GM23248 (cell line): ENCODE data around the gene PRKRIP1. TPM values are rescaled to one million over a fixed set of nuclear protein-coding genes. Genes with fewer than 3 reads are reported as not detected.

Experiments
- DNase-seq: peaks from one replicate; pipeline ENCODE4 v3.0.0-alpha.2; 2015
- H2AFZ ChIP-seq: fragments of 200-600 bp; sonication (generic); 2 replicates; pipeline ENCODE4 v1.6.1; 2016; ENCODE audit warnings: antibody characterized with exemption
- H3F3A ChIP-seq: fragments of 200-600 bp; sonication (generic); 2 replicates; pipeline ENCODE4 v1.6.1; 2016; ENCODE audit warnings: mild to moderate bottlenecking, antibody characterized with exemption, mixed run types; ENCODE audit not compliant: insufficient read depth
- H3K27ac ChIP-seq: fragments of 200-600 bp; sonication (generic); 2 replicates; pipeline ENCODE4 v1.5.1; 2016; ENCODE audit warnings: mild to moderate bottlenecking
- H3K27me3 ChIP-seq: fragments of 200-600 bp; sonication (generic); replicated peaks from 2 replicates; pipeline ENCODE4 v1.6.1; 2016; ENCODE audit warnings: mild to moderate bottlenecking; ENCODE audit not compliant: insufficient read depth
- H3K36me3 ChIP-seq: fragments of 200-600 bp; sonication (generic); 2 replicates; pipeline ENCODE4 v1.6.1; 2016; ENCODE audit warnings: low read depth, mild to moderate bottlenecking
- H3K4me1 ChIP-seq: fragments of 200-600 bp; sonication (generic); 2 replicates; pipeline ENCODE4 v1.6.1; 2016; ENCODE audit warnings: mild to moderate bottlenecking; ENCODE audit not compliant: insufficient read depth
- H3K4me2 ChIP-seq: fragments of 200-600 bp; sonication (generic); one replicate; pipeline ENCODE4 v1.6.1; 2016; ENCODE audit warnings: mild to moderate bottlenecking; ENCODE audit not compliant: unreplicated experiment
- H3K4me3 ChIP-seq: fragments of 200-600 bp; sonication (generic); 2 replicates; pipeline ENCODE4 v1.5.1; 2016; ENCODE audit warnings: mild to moderate bottlenecking
- H3K79me2 ChIP-seq: fragments of 200-600 bp; sonication (generic); 2 replicates; pipeline ENCODE4 v1.6.1; 2016; ENCODE audit warnings: mild to moderate bottlenecking; ENCODE audit not compliant: insufficient read depth
- H3K9ac ChIP-seq: fragments of 200-600 bp; sonication (generic); 2 replicates; pipeline ENCODE4 v1.6.1; 2016; ENCODE audit warnings: mild to moderate bottlenecking
- H3K9me2 ChIP-seq: fragments of 200-600 bp; sonication (generic); 2 replicates; pipeline ENCODE4 v1.6.1; 2016; ENCODE audit warnings: mixed run types, mild to moderate bottlenecking, moderate library complexity; ENCODE audit not compliant: insufficient read depth
- H3K9me3 ChIP-seq: fragments of 200-600 bp; sonication (generic); one replicate; pipeline ENCODE4 v1.6.1; 2017; ENCODE audit warnings: low read depth
- H4K20me1 ChIP-seq: fragments of 200-600 bp; sonication (generic); 2 replicates; pipeline ENCODE4 v1.6.0; 2016; ENCODE audit not compliant: insufficient read depth
- EZH2 ChIP-seq: fragments of 200-600 bp; sonication (generic); IDR thresholded peaks from 2 replicates; pipeline ENCODE4 v1.6.1; 2018; ENCODE audit warnings: antibody characterized with exemption, mild to moderate bottlenecking; ENCODE audit not compliant: insufficient read depth, poor library complexity, severe bottlenecking
- EZH2phosphoT487 ChIP-seq: fragments of 200-600 bp; sonication (generic); IDR thresholded peaks from 2 replicates; pipeline ENCODE4 v1.6.1; 2018; ENCODE audit warnings: antibody characterized with exemption, moderate library complexity, mild to moderate bottlenecking, low read depth; ENCODE audit not compliant: insufficient read depth
- WGBS, 2 experiments: methylation state at CpG; one replicate each; pipeline ENCODE4 v1.1.6; 2015 to 2017; ENCODE audit warnings: low lambda C conversion rate in 2 of 2, low coverage in 1 of 2; ENCODE audit errors: missing lambda C conversion rate in 2 of 2; 5-methylcytosine and 5-hydroxymethylcytosine counted together
- in situ Hi-C: fragments of 300-500 bp; cut with MboI; formaldehyde crosslinking; loops from 2 replicates; pipeline ENCODE4 v1.15.0; 2020
- polyA plus RNA-seq: library from polyadenylated mRNA; unstranded; fragments of >200 nt; fragmentation: Nextera tagmentation; extraction: Ambion mirVana; gene quantifications from 2 replicates; pipeline ENCODE4 v1.2.1, GENCODE V29; 2016
- total RNA-seq: library from RNA; depleted of rRNA; stranded (reverse); fragments of >200 nt; shearing (Covaris generic); gene quantifications from 2 replicates; pipeline ENCODE4 v1.2.3, GENCODE V29; 2014

The PRKRIP1 gene
- total and polyA plus RNA-seq, 2 experiments from 2014 or later: 17.3 to 19.1 TPM

DNA sequence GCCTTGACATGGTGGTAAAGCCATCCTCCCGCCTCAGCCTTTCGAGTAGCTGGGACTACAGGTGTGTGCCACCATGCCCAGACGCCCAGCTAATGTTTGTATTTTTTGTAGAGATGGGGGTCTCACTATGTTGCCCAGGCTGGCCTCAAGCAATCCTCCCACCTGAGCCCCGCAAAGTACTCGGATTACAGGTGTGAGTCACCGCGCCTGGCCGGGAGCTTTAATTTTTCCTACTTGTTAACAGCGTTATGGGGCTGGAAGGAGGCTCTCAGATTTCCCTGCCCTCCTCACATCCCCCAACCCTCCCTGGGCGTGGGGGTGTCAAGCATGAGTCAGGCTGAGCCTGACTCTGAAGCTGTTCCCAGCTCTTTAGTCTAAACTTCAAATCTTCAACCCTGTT, 60.2 kb downstream of the PRKRIP1 start:
- Histone ChIP-seq H3F3A (no peaks in the 10 kb centered on the region), H3K79me2 (no peaks in the 10 kb centered on the region), H3K9me2 (no peaks in the 10 kb centered on the region), H3K27me3 (no peaks in the 10 kb centered on the region), H3K36me3 (no peaks in the 10 kb centered on the region), H4K20me1 (no peaks in the 10 kb centered on the region), H2AFZ (no peak overlapping the region), H3K4me2 (no peak overlapping the region), H3K4me1 (no peaks in the 10 kb centered on the region), H3K9ac (no peak overlapping the region), H3K27ac (no peak overlapping the region), H3K9me3 (no peaks in the 10 kb centered on the region), H3K4me3 (no peak overlapping the region)
- TF ChIP-seq EZH2phosphoT487 (no peak), EZH2 (no peak)
- in situ Hi-C loops: no loop called here
- WGBS, 2 experiments: 86 to 88% methylated on average over 10 of the region's 10 CpGs
- DNase-seq: peak; percentile 29

DNA sequence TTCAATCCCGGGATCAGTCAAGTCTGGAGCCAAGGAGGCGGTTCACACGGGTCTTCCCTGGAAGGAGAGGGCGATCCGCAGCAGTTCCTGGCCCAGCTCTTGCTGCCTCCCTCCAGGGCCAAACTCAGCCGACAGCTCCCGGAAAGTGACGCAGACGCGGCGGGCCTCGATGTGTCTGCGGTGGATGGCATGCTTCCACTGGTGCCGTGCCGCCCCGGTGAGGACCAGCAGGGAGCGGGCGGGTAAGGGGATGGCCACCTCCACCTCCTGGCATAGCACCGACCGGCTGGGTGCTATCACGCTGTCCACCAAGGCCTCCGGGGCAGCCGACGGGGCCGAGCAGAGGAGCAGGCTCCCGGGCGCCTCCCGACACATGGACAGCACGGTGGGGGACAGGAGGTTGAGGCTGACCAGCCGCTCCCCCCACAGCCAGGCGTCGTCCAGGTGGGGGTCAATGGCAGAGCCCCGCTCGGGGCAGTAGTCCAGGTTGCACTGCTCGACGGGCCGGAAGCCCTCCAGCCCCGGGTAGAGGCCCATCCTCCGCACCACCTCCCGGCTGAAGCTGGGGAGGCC, 61.3 kb downstream of the PRKRIP1 start:
- TF ChIP-seq EZH2 (no peak), EZH2phosphoT487 (no peak)

DNA sequence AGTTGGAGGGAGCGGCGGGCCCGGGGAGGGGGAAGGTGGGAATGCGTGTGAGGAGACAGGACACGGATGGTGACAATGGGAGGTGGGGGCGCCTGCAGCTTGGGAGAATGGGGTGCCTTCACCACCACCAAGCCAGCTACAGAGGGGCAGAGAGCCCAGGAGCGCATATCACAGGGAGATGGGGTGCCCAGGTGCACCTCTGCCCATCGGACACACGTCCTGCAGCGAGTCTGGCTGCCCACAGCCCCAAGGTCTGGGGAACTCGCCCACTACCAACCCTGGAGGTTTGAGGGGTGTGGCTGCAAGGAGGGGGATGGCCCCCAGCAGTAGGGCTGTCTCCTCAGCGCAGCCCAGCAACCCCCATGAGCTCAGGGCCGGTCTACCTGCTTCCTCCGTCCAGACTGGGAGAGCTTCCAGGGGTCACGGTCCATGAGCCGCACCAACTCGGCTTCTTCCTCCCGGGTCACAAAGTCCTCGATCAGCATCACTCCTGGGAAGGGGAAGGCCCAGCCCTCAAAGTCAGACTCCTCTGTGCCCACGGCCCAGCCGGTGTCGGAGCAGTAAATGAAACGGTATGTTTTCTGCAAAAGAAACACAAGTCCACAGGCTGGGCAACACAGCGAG, 63.2 kb downstream of the PRKRIP1 start:
- no peaks in the 10 kb centered on the region for H3K27me3 ChIP-seq
- no peaks in the 10 kb centered on the region for H4K20me1 ChIP-seq
- no peak overlapping the region for H3K27ac ChIP-seq
- TF ChIP-seq EZH2phosphoT487: no peak
- no peak for TF ChIP-seq EZH2
- no peaks in the 10 kb centered on the region for H3K9me2 ChIP-seq
- no peak overlapping the region for H3K4me3 ChIP-seq
- no peak overlapping the region for H2AFZ ChIP-seq
- peaks cover 30% of the 10 kb centered on the region for H3K79me2 ChIP-seq
- in situ Hi-C loops: no loop called here
- H3K36me3 ChIP-seq: no peaks in the 10 kb centered on the region
- no peaks in the 10 kb centered on the region for H3F3A ChIP-seq
- H3K4me2 ChIP-seq: no peak overlapping the region
- H3K9me3 ChIP-seq: no peaks in the 10 kb centered on the region
- WGBS, 2 experiments: 93 to 94% methylated on average over 17 to 24 of the region's 24 CpGs
- H3K9ac ChIP-seq: no peak overlapping the region
- DNase-seq: no peak
- 0 out of 2 replicates have a peak, but pooled peaks cover 7% of the 10 kb centered on the region for H3K4me1 ChIP-seq

More for the DNA sequence above, 61.3 kb downstream of the PRKRIP1 start:
- H3F3A ChIP-seq: no peaks in the 10 kb centered on the region
- 83 to 86% methylated on average over 20 to 40 of the region's 40 CpGs for WGBS, 2 experiments
- no peaks in the 10 kb centered on the region for H3K36me3 ChIP-seq
- H3K79me2 ChIP-seq: peaks cover 11% of the 10 kb centered on the region
- no peaks in the 10 kb centered on the region for H3K27me3 ChIP-seq
- no peak for DNase-seq
- no peak overlapping the region for H3K4me2 ChIP-seq
- no peak overlapping the region for H3K27ac ChIP-seq
- in situ Hi-C loops: no loop called here
- H3K9ac ChIP-seq: no peak overlapping the region
- H2AFZ ChIP-seq: no peak overlapping the region
- no peaks in the 10 kb centered on the region for H3K9me2 ChIP-seq
- H3K9me3 ChIP-seq: no peaks in the 10 kb centered on the region
- no peaks in the 10 kb centered on the region for H4K20me1 ChIP-seq
- H3K4me1 ChIP-seq: no peaks in the 10 kb centered on the region
- no peak overlapping the region for H3K4me3 ChIP-seq

DNA sequence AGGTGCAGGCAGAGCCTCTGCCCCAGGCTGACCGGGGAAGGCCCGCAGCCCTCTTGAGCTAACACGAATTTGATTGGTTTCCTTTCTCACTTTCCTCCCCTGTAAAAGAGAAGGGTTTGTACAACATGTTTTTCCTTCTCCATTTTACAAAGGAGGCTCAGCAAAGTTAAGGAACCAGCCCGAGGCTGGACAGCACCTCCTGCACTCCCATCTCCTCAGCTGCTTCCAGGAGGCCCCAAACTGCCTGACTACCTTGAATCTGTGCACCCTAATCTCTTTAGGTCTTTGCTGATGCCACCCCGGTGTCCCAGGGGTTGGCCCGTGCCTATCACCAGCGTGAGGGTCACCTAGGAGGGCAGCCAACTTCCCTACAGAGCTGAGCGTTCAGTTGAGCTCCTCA, 64.3 kb downstream of the PRKRIP1 start:
- no peak overlapping the region for H3K4me2 ChIP-seq
- H2AFZ ChIP-seq: no peak overlapping the region
- no peak overlapping the region for H3K4me3 ChIP-seq
- H3K36me3 ChIP-seq: no peaks in the 10 kb centered on the region
- in situ Hi-C loops: no loop called here
- H4K20me1 ChIP-seq: no peaks in the 10 kb centered on the region
- no peaks in the 10 kb centered on the region for H3K9me2 ChIP-seq
- H3K27ac ChIP-seq: no peak overlapping the region
- peaks cover 34% of the 10 kb centered on the region for H3K79me2 ChIP-seq
- H3K9me3 ChIP-seq: no peaks in the 10 kb centered on the region
- TF ChIP-seq EZH2phosphoT487: no peak
- no peak for TF ChIP-seq EZH2
- H3K4me1 ChIP-seq: 0 out of 2 replicates have a peak, but pooled peaks cover 7% of the 10 kb centered on the region
- 59 to 71% methylated on average over 8 of the region's 8 CpGs for WGBS, 2 experiments
- no peaks in the 10 kb centered on the region for H3F3A ChIP-seq
- H3K27me3 ChIP-seq: no peaks in the 10 kb centered on the region
- DNase-seq: no peak
- no peak overlapping the region for H3K9ac ChIP-seq
